Heart left ventricle (tissue), 13 donors: Measurements from ENCODE around the gene RAPGEFL1.

ENCODE experiments used
- POLR2A ChIP-seq, 2 donors: fragments of 450-650 bp; IDR thresholded peaks; one replicate each; pipeline ENCODE4 v1.6.1; 2017; ENCODE audit warnings: antibody characterized with exemption in 2 of 2, mild to moderate bottlenecking in 2 of 2, moderate library complexity in 2 of 2
- TF ChIP-seq, protein P1 (sequence below), 12 donors: fragments of 200-600 bp; sonication (generic) in 4 of 12; IDR thresholded peaks; one replicate each; pipeline versions ENCODE4 v1.5.0 to v1.8.0; 2018 to 2022; ENCODE audit warnings: antibody characterized with exemption in 12 of 12, mild to moderate bottlenecking in 5 of 12
- donor health status: ischemic (EF 13 %, LVEDD 7.1; RV severe dilation, severe dysfunction).
- donor health status: DM: no; HTN: yes; CAD: no.
- donor health status: DM: no; HTN: no; CAD: no.
- donor health status: ischemic (EF 25% LVEDD 6.9; RV normal size, moderate dysfunction).
- donor health status: ischemic (EF 25% LVEDD 5.7; RV mildly dilated, moderate dysfunction).
- donor health status: ischemic (EF 35%, LVEDD 5.7; RV mildly dilated, moderate dysfunction).
- donor health status: nonischemic (EF 11% LVEDD 7.7; RV severe dilation, severe dysfunction).
- donor health status: DM: yes; HTN: yes; CAD: no.
- donor health status: PGD.
- donor health status: ischemic (EF 29% LVEDD 5.4; RV normal size, mild dysfunction).
- donor health status: nonischemic (EF 23%, LVEDD 6.1; RV moderate dilation, normal function).

- TF ChIP-seq, protein P1, sequence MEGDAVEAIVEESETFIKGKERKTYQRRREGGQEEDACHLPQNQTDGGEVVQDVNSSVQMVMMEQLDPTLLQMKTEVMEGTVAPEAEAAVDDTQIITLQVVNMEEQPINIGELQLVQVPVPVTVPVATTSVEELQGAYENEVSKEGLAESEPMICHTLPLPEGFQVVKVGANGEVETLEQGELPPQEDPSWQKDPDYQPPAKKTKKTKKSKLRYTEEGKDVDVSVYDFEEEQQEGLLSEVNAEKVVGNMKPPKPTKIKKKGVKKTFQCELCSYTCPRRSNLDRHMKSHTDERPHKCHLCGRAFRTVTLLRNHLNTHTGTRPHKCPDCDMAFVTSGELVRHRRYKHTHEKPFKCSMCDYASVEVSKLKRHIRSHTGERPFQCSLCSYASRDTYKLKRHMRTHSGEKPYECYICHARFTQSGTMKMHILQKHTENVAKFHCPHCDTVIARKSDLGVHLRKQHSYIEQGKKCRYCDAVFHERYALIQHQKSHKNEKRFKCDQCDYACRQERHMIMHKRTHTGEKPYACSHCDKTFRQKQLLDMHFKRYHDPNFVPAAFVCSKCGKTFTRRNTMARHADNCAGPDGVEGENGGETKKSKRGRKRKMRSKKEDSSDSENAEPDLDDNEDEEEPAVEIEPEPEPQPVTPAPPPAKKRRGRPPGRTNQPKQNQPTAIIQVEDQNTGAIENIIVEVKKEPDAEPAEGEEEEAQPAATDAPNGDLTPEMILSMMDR (IDR thresholded peaks at IDR 0.05), result peak in 2 of 12 donors; percentile 3 to 11
- no peak for TF ChIP-seq POLR2A (IDR thresholded peaks at IDR 0.05)
Measured at GRCh38 chr17:40190197-40191021, 13.1 kb downstream of the RAPGEFL1 start.
